ENCODE results near the gene SPATA31A7.
"Not testable (repeated sequence)": the region's sequence is repeated elsewhere in the genome, so short reads cannot be mapped to it uniquely, and the experiment has no call there.

SPATA31A7 gene

DNA sequence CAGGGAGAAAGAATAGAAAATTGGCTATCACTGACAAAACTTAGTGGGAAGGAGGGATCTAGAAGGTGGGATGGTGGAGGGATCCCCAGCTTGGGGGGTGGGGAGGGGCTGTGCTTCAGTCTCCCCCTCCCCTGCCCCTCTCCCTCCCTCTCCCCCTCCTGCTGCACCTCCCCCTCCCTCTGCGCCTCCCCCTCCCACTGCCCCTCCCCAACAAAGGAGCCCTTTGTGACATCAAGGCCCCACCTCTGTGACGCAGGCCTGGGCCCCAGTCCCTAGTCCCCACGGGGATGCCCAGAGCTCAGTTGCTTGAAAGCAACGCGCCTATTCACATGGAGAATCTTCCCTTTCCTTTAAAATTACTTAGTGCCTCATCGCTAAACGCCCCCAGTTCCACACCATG lies at the start of gene SPATA31A7:
Gene SPATA31A7 (plus strand): TSS at position 301 of the 400 bp plus-strand sequence. CDS start 29 bp downstream, at position 330.
- DNase-seq (ENCODE audit: low read depth) = not testable (repeated sequence)

DNA sequence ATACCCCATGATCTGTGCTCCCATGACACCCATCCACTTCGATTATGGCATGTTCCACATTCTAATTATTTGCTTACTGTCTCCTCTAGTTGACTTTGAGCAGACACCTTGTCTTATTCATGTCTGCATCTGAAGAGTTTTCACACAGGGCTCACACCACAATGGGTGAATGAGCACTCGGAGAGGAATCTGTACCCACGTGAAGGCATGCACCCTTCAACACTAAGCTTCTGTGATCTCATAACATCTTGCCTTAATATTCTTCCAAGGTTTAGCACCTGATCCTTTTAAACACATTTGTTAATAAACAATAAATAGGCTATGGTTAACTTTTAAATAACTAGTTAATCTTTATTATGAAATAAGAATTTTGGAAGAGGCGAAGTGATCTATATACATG lies 36.6 kb downstream of the SPATA31A7 start:
- not testable (repeated sequence) for DNase-seq (ENCODE audit: low read depth)

Measured in activated T-cell treated with anti-CD3 and anti-CD28 coated beads for 1 hour (primary cell).